HepG2 (cell line): ENCODE results near the gene NODAL. TPM values are rescaled to one million over a fixed set of nuclear protein-coding genes. Genes with fewer than 3 reads are reported as not detected.

Experiments
- ATF1 ChIP-seq: IDR thresholded peaks from 2 replicates; pipeline ENCODE4 v1.6.1; 2016; ENCODE audit warnings: mild to moderate bottlenecking, control low read depth
- GLI4 ChIP-seq: sonication (generic); formaldehyde crosslinking; IDR thresholded peaks from 2 replicates; pipeline ENCODE4 v1.5.1; 2020; ENCODE audit warnings: missing genetic modification reagents, mild to moderate bottlenecking, moderate library complexity, borderline replicate concordance
- HOXA5 ChIP-seq: sonication (generic); formaldehyde crosslinking; IDR thresholded peaks from 2 replicates; pipeline ENCODE4 v1.4.0; 2020; ENCODE audit warnings: missing genetic modification reagents
- NCOR1 ChIP-seq: fragments of 200-600 bp; sonication (generic); IDR thresholded peaks from 2 replicates; pipeline ENCODE4 v1.7.0; 2017; ENCODE audit warnings: antibody characterized with exemption, low read length, borderline replicate concordance
- SOX6 ChIP-seq, 2 experiments: fragments of 450-650 bp in 1 of 2; sonication (generic) in 1 of 2; formaldehyde crosslinking in 1 of 2; IDR thresholded peaks; 2 replicates each; pipeline versions ENCODE4 v1.4.0 to v1.6.1; 2017 to 2020; ENCODE audit warnings: antibody characterized with exemption in 1 of 2, mild to moderate bottlenecking in 1 of 2, missing genetic modification reagents in 1 of 2
- polyA plus RNA-seq, 8 experiments: library from polyadenylated mRNA; depleted of rRNA in 3 of 8; stranded (reverse) in 7 of 8; unstranded in 1 of 8; fragments of >200 nt; fragmentation: Illumina TruSeq in 4 of 8; extraction: Trizol in 4 of 8; gene quantifications; 2 replicates each; pipeline versions ENCODE4 v1.2.1 to v1.2.3, GENCODE V29; 2011 to 2016; ENCODE audit warnings: low read depth in 4 of 8, missing spikeins in 1 of 8, mixed read lengths in 1 of 8; ENCODE audit not compliant: insufficient read depth in 1 of 8
- total RNA-seq, 5 experiments: library from RNA; depleted of rRNA; stranded (reverse); fragments of >200 nt; fragmentation: Illumina TruSeq; extraction: Trizol; gene quantifications; 2 replicates each; pipeline ENCODE4 v1.2.3, GENCODE V29; 2016; ENCODE audit warnings: low read depth in 1 of 5
- TF ChIP-seq, protein P1 (sequence below): sonication (generic); formaldehyde crosslinking; conservative IDR thresholded peaks from 2 replicates; pipeline ENCODE4 v1.4.0; 2020; ENCODE audit warnings: mild to moderate bottlenecking, missing genetic modification reagents, moderate library complexity
- TF ChIP-seq, protein P2 (sequence below): sonication (generic); formaldehyde crosslinking; IDR thresholded peaks from 2 replicates; pipeline ENCODE4 v1.5.0; 2020; ENCODE audit warnings: mild to moderate bottlenecking, missing genetic modification reagents, borderline replicate concordance
- TF ChIP-seq, protein P3 (sequence below): IDR thresholded peaks from 2 replicates; pipeline ENCODE4 v1.6.1; 2016; ENCODE audit warnings: low read depth, missing genetic modification reagents, missing compliant biosample characterization

The NODAL gene
- total and polyA plus RNA-seq, 2 of the 13 experiments (the other 11 are each of a cell fraction or from before 2014, with no cell fraction given) = not detected

DNA sequence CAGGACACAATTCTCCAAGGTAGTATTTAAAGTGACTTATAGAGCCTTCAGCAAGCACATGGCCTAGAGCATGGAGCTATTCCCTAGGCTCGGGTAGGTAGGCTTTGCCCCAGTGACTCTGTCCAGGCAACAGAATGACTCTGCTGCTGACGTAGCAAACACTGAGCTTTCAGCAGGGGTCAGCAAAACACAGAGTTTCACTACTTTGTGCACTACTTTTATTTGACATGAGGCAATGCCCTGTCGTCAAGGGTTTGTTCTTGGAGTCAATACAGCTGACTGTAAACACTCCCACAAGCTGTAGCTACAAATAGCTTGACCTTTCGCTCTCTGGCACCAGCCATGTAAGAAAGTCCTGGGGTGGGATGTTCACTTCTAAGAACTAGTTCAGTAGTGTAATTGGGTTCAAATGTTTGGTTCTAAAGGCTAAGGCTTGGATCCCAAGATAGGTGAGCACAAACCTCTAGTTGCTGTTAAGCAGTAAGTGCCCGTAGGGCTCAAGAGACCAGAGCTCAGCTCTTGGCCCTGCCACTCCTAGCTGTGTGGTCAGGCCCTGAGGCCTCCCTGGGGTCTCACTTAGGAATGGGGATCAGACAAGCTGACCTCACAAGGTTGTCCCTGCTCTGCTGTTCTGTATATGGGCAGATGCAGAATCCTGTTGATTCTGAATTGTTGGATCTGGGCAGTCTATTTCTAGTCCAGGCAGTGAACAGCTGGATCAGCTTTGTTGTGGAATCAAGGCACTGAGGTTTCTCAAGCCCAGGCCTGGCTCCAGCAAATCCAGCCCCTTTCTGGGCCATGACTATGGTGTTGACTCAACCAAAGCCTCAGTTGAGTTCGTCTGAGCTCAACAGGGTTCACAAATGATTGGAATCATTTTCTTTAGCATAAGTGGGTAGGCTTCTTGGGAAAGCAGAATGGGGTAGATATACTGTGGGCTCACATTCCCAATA is 10.7 kb downstream of the NODAL start (continued):
- TF ChIP-seq HOXA5 (CRISPR knock-in tag) = 0 out of 2 replicates have a peak, but pooled peaks have one; percentile 46
- TF ChIP-seq, protein P1, sequence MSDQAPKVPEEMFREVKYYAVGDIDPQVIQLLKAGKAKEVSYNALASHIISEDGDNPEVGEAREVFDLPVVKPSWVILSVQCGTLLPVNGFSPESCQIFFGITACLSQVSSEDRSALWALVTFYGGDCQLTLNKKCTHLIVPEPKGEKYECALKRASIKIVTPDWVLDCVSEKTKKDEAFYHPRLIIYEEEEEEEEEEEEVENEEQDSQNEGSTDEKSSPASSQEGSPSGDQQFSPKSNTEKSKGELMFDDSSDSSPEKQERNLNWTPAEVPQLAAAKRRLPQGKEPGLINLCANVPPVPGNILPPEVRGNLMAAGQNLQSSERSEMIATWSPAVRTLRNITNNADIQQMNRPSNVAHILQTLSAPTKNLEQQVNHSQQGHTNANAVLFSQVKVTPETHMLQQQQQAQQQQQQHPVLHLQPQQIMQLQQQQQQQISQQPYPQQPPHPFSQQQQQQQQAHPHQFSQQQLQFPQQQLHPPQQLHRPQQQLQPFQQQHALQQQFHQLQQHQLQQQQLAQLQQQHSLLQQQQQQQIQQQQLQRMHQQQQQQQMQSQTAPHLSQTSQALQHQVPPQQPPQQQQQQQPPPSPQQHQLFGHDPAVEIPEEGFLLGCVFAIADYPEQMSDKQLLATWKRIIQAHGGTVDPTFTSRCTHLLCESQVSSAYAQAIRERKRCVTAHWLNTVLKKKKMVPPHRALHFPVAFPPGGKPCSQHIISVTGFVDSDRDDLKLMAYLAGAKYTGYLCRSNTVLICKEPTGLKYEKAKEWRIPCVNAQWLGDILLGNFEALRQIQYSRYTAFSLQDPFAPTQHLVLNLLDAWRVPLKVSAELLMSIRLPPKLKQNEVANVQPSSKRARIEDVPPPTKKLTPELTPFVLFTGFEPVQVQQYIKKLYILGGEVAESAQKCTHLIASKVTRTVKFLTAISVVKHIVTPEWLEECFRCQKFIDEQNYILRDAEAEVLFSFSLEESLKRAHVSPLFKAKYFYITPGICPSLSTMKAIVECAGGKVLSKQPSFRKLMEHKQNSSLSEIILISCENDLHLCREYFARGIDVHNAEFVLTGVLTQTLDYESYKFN (CRISPR knock-in tag) = peak; percentile 40; the same call in 1 of the 2 replicates
- 0 out of 2 replicates have a peak, but pooled peaks have one; percentile 23 for TF ChIP-seq NCOR1
- TF ChIP-seq ATF1 (CRISPR knock-in tag) = peak; percentile 74
- TF ChIP-seq GLI4 (CRISPR knock-in tag) = no peak
- TF ChIP-seq, protein P2, sequence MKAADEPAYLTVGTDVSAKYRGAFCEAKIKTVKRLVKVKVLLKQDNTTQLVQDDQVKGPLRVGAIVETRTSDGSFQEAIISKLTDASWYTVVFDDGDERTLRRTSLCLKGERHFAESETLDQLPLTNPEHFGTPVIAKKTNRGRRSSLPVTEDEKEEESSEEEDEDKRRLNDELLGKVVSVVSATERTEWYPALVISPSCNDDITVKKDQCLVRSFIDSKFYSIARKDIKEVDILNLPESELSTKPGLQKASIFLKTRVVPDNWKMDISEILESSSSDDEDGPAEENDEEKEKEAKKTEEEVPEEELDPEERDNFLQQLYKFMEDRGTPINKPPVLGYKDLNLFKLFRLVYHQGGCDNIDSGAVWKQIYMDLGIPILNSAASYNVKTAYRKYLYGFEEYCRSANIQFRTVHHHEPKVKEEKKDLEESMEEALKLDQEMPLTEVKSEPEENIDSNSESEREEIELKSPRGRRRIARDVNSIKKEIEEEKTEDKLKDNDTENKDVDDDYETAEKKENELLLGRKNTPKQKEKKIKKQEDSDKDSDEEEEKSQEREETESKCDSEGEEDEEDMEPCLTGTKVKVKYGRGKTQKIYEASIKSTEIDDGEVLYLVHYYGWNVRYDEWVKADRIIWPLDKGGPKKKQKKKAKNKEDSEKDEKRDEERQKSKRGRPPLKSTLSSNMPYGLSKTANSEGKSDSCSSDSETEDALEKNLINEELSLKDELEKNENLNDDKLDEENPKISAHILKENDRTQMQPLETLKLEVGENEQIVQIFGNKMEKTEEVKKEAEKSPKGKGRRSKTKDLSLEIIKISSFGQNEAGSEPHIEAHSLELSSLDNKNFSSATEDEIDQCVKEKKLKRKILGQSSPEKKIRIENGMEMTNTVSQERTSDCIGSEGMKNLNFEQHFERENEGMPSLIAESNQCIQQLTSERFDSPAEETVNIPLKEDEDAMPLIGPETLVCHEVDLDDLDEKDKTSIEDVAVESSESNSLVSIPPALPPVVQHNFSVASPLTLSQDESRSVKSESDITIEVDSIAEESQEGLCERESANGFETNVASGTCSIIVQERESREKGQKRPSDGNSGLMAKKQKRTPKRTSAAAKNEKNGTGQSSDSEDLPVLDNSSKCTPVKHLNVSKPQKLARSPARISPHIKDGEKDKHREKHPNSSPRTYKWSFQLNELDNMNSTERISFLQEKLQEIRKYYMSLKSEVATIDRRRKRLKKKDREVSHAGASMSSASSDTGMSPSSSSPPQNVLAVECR (CRISPR knock-in tag) = peak; percentile 63; the same call in 1 of the 2 replicates
- TF ChIP-seq, protein P3, sequence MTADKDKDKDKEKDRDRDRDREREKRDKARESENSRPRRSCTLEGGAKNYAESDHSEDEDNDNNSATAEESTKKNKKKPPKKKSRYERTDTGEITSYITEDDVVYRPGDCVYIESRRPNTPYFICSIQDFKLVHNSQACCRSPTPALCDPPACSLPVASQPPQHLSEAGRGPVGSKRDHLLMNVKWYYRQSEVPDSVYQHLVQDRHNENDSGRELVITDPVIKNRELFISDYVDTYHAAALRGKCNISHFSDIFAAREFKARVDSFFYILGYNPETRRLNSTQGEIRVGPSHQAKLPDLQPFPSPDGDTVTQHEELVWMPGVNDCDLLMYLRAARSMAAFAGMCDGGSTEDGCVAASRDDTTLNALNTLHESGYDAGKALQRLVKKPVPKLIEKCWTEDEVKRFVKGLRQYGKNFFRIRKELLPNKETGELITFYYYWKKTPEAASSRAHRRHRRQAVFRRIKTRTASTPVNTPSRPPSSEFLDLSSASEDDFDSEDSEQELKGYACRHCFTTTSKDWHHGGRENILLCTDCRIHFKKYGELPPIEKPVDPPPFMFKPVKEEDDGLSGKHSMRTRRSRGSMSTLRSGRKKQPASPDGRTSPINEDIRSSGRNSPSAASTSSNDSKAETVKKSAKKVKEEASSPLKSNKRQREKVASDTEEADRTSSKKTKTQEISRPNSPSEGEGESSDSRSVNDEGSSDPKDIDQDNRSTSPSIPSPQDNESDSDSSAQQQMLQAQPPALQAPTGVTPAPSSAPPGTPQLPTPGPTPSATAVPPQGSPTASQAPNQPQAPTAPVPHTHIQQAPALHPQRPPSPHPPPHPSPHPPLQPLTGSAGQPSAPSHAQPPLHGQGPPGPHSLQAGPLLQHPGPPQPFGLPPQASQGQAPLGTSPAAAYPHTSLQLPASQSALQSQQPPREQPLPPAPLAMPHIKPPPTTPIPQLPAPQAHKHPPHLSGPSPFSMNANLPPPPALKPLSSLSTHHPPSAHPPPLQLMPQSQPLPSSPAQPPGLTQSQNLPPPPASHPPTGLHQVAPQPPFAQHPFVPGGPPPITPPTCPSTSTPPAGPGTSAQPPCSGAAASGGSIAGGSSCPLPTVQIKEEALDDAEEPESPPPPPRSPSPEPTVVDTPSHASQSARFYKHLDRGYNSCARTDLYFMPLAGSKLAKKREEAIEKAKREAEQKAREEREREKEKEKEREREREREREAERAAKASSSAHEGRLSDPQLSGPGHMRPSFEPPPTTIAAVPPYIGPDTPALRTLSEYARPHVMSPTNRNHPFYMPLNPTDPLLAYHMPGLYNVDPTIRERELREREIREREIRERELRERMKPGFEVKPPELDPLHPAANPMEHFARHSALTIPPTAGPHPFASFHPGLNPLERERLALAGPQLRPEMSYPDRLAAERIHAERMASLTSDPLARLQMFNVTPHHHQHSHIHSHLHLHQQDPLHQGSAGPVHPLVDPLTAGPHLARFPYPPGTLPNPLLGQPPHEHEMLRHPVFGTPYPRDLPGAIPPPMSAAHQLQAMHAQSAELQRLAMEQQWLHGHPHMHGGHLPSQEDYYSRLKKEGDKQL (CRISPR knock-in tag) = 0 out of 2 replicates have a peak, but pooled peaks have one; percentile 33
- TF ChIP-seq SOX6 (IDR thresholded peaks at IDR 0.05) = no peak
- peak; percentile 68 for TF ChIP-seq SOX6 (CRISPR knock-in tag; IDR thresholded peaks at IDR 0.05)
